ENCODE data around the gene C14orf39.

- no peak for TF ChIP-seq CTCF (conservative IDR thresholded peaks at IDR 0.05; ENCODE audit: low read length)
- no peak for TF ChIP-seq EZH2phosphoT487 (IDR thresholded peaks at IDR 0.05; ENCODE audit: borderline replicate concordance)
Observed at GRCh38 chr14:60515511-60516289, 29.8 kb upstream of the C14orf39 start.

Data from Loucy (cell line).